Measurements from ENCODE around the gene DUSP10. TPM values are rescaled to one million over a fixed set of nuclear protein-coding genes. Genes with fewer than 3 reads are reported as not detected.

DUSP10 gene
- total RNA-seq, 2 donors from 2014 or later, result 6.5 to 11.7 TPM

GRCh38 chr1:221688488-221688843, 53.4 kb downstream of the DUSP10 start:
- no peaks in the 10 kb centered on the region for H3K36me3 ChIP-seq (ENCODE audit: control insufficient read depth, insufficient read depth, low read length)
- no peak for DNase-seq
- Mint-ChIP-seq H3K4me1 (peaks cover 7% of the 10 kb centered on the region), H3K4me3 (no peak overlapping the region), H3K9me3 (no peaks in the 10 kb centered on the region), H3K27me3 (ENCODE audit: insufficient read depth) (no peaks in the 10 kb centered on the region), H3K27ac (no peak overlapping the region), H3K36me3 (ENCODE audit: low read depth) (no peaks in the 10 kb centered on the region)
- peaks cover 11% of the 10 kb centered on the region for H3K9me3 ChIP-seq (ENCODE audit: control insufficient read depth, low read length)
- TF ChIP-seq CTCF (conservative IDR thresholded peaks at IDR 0.05), result no peak
- peaks cover 4% of the 10 kb centered on the region for H3K4me1 ChIP-seq (ENCODE audit: control insufficient read depth, insufficient read depth, low read length)
- no peak overlapping the region for H3K4me3 ChIP-seq (ENCODE audit: low read length)
- 94 to 100% methylated on average over 1 of the region's 1 CpG for WGBS, 2 experiments (ENCODE audit: insufficient coverage in 1 of 2, insufficient read length in 1 of 2)
- H3K27me3 ChIP-seq (ENCODE audit: control insufficient read depth, insufficient read depth, low read length, poor library complexity, severe bottlenecking), result no peaks in the 10 kb centered on the region
- H3K27ac ChIP-seq (ENCODE audit: low read depth, low read length), result no peak overlapping the region
- H3K9ac ChIP-seq (ENCODE audit: extremely low read depth, low read length, poor library complexity, severe bottlenecking), result no peak overlapping the region

DNA sequence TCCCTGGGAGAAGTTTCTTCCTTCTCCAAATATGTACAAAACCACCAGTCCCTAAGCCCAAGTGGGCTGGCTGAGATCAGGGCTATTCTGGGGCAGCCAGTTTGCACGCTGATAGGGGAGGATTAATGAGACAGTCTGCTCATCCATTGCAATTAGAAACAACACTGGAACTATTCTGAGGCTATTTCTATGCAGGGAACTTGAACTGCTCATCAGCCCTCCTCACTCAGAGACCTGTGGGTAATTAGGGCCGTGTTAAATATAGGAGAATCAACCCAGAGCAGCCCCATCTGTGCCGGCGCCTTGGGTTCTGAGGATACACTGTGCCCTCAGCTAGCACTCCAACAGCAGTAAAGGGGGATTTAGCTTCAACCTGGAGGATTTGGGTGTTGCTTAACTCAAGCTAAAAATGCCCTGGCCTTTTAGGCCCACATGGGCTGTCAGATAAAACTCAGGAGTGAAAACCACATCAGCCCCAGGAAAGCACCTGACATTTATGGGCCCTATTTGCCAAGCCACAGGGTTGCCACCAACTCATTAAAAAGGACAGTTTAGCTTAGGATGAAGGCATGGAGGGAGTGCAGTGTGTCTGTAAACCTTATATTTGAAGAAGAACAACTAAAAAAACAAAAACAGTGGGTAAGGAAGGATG, 53.9 kb downstream of the DUSP10 start:
- no peak for DNase-seq
- Histone ChIP-seq H3K9me3 (ENCODE audit: control insufficient read depth, low read length) (peaks cover 6% of the 10 kb centered on the region), H3K4me3 (ENCODE audit: low read length) (no peak overlapping the region), H3K27ac (ENCODE audit: low read depth, low read length) (no peak overlapping the region), H3K27me3 (ENCODE audit: control insufficient read depth, insufficient read depth, low read length, poor library complexity, severe bottlenecking) (no peaks in the 10 kb centered on the region), H3K9ac (ENCODE audit: extremely low read depth, low read length, poor library complexity, severe bottlenecking) (no peak overlapping the region), H3K4me1 (ENCODE audit: control insufficient read depth, insufficient read depth, low read length) (peaks cover 4% of the 10 kb centered on the region), H3K36me3 (ENCODE audit: control insufficient read depth, insufficient read depth, low read length) (no peaks in the 10 kb centered on the region)
- Mint-ChIP-seq H3K4me3 (no peak overlapping the region), H3K27me3 (ENCODE audit: insufficient read depth) (no peaks in the 10 kb centered on the region), H3K27ac (no peak overlapping the region), H3K4me1 (peaks cover 7% of the 10 kb centered on the region), H3K36me3 (ENCODE audit: low read depth) (no peaks in the 10 kb centered on the region), H3K9me3 (no peaks in the 10 kb centered on the region)
- WGBS, 2 experiments (ENCODE audit: insufficient coverage in 1 of 2, insufficient read length in 1 of 2), result 93% methylated on average over 4 of the region's 4 CpGs; no CpG with 5 or more reads in 1 of the 2 experiments
- no peak for TF ChIP-seq CTCF (conservative IDR thresholded peaks at IDR 0.05)

GRCh38 chr1:221683681-221684080, 58.2 kb downstream of the DUSP10 start:
- H3K4me1 ChIP-seq (ENCODE audit: control insufficient read depth, insufficient read depth, low read length), result peaks cover 4% of the 10 kb centered on the region
- no peak overlapping the region for H3K27ac Mint-ChIP-seq
- no peaks in the 10 kb centered on the region for H3K27me3 ChIP-seq (ENCODE audit: control insufficient read depth, insufficient read depth, low read length, poor library complexity, severe bottlenecking)
- H3K36me3 Mint-ChIP-seq (ENCODE audit: low read depth), result no peaks in the 10 kb centered on the region
- H3K9me3 ChIP-seq (ENCODE audit: control insufficient read depth, low read length), result peaks cover 17% of the 10 kb centered on the region
- peaks cover 16% of the 10 kb centered on the region for H3K9me3 Mint-ChIP-seq
- no peaks in the 10 kb centered on the region for H3K36me3 ChIP-seq (ENCODE audit: control insufficient read depth, insufficient read depth, low read length)
- H3K4me1 Mint-ChIP-seq, result peaks cover 3% of the 10 kb centered on the region
- no peak overlapping the region for H3K4me3 ChIP-seq (ENCODE audit: low read length)
- no peak for TF ChIP-seq CTCF (conservative IDR thresholded peaks at IDR 0.05)
- 93 to 100% methylated on average over 2 of the region's 2 CpGs for WGBS, 2 experiments (ENCODE audit: insufficient coverage in 1 of 2, insufficient read length in 1 of 2)
- no peak overlapping the region for H3K27ac ChIP-seq (ENCODE audit: low read depth, low read length)
- no peak for DNase-seq
- H3K4me3 Mint-ChIP-seq, result no peak overlapping the region
- no peak overlapping the region for H3K9ac ChIP-seq (ENCODE audit: extremely low read depth, low read length, poor library complexity, severe bottlenecking)
- H3K27me3 Mint-ChIP-seq (ENCODE audit: insufficient read depth), result no peaks in the 10 kb centered on the region
